H1 (cell line): Measurements from ENCODE around the gene GALNT2. TPM values are rescaled to one million over a fixed set of nuclear protein-coding genes. Genes with fewer than 3 reads are reported as not detected.

Experiments
- FOSL1 ChIP-seq: IDR thresholded peaks from 2 replicates; pipeline ENCODE4 v1.6.1; 2011; ENCODE audit warnings: mild to moderate bottlenecking, low read depth, low read length, moderate library complexity; ENCODE audit not compliant: insufficient read depth
- polyA plus RNA-seq, 7 experiments: library from polyadenylated mRNA; depleted of rRNA in 3 of 7; stranded (reverse) in 5 of 7; unstranded in 2 of 7; fragments of >200 nt in 5 of 7; fragments of 200-250 nt in 2 of 7; gene quantifications; 1 replicate in 5 of 7; 2 replicates in 1 of 7; 4 replicates in 1 of 7; pipeline versions ENCODE4 v1.2.1 to v1.2.3, GENCODE V29; 2011 to 2013; ENCODE audit warnings: missing spikeins in 2 of 7, mixed read lengths in 2 of 7
- total RNA-seq: library from RNA; stranded (reverse); fragmentation: NEBNext Ultra II Directional; extraction: Animal tissue kit (Norgen Biotek cat#: 25700); gene quantifications from 2 replicates; pipeline ENCODE4 v1.2.1, GENCODE V29; 2021

The GALNT2 gene
- total and polyA plus RNA-seq, 2 of the 8 experiments (the other 6 are each of a cell fraction or from before 2014, with no cell fraction given) = 34.5 to 75.3 TPM

DNA sequence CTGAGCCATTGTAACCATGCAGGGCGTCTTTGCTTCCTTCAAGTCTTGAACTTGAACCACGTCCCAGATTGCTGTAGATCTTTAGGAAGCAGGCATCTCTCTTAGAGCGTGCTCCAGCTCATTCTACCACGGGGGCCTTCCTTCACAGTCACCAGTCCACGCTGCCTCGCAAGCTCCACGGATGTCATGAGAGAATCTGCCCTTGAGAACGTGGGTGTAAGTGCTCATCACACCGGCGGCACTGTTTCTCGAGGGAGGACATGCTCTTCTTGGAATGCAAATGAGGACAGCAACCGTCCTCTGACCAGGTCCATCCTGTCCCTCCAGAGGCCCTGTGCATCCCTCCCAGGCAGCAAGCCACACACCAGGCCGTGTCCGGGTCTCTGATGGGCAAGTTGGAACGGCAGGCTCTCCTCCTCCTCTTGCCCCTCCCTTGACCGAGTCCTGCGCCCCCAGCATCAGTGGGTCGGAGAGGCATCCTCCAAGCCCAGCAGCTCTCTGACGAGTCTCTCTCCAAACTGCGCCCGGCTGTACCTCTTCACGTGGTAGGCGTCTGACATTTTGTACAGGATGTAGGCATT, 256.0 kb downstream of the GALNT2 start (continued):
- TF ChIP-seq FOSL1 = no peak
